Glutamatergic neuron (in vitro differentiated cells): ENCODE data around the gene UNC13B. TPM values are rescaled to one million over a fixed set of nuclear protein-coding genes. Genes with fewer than 3 reads are reported as not detected.
"Not testable (repeated sequence)": the region's sequence is repeated elsewhere in the genome, so short reads cannot be mapped to it uniquely, and the experiment has no call there.

ENCODE experiments used
- DNase-seq: peaks from one replicate; pipeline ENCODE4 v3.0.0; 2022
- H3K27ac Mint-ChIP-seq: one replicate; pipeline ENCODE4 v1.8.0; 2020; ENCODE audit warnings: mild to moderate bottlenecking, mixed read lengths, inconsistent platforms; ENCODE audit not compliant: unreplicated experiment
- H3K27me3 Mint-ChIP-seq: one replicate; pipeline ENCODE4 v1.8.0; 2020; ENCODE audit warnings: mild to moderate bottlenecking, moderate library complexity, mixed read lengths, inconsistent platforms; ENCODE audit not compliant: unreplicated experiment
- H3K36me3 Mint-ChIP-seq: one replicate; pipeline ENCODE4 v1.8.0; 2020; ENCODE audit warnings: mild to moderate bottlenecking, mixed read lengths, inconsistent platforms; ENCODE audit not compliant: unreplicated experiment
- H3K4me1 Mint-ChIP-seq: one replicate; pipeline ENCODE4 v1.8.0; 2020; ENCODE audit warnings: mild to moderate bottlenecking, low read depth, mixed read lengths, inconsistent platforms; ENCODE audit not compliant: unreplicated experiment
- H3K4me3 Mint-ChIP-seq: one replicate; pipeline ENCODE4 v1.8.0; 2020; ENCODE audit warnings: mild to moderate bottlenecking, mixed read lengths, inconsistent platforms; ENCODE audit not compliant: unreplicated experiment
- H3K9me3 Mint-ChIP-seq: one replicate; pipeline ENCODE4 v1.8.0; 2020; ENCODE audit warnings: mild to moderate bottlenecking, moderate library complexity, mixed read lengths, inconsistent platforms; ENCODE audit not compliant: unreplicated experiment
- CTCF ChIP-seq: fragments of 200-600 bp; sonication (generic); IDR thresholded peaks from one replicate; pipeline ENCODE4 v1.5.0; 2021; ENCODE audit not compliant: partially characterized antibody, unreplicated experiment
- total RNA-seq: library from RNA; stranded (reverse); fragmentation: NEBNext Ultra II Directional; extraction: Animal tissue kit (Norgen Biotek cat#: 25700); gene quantifications from one replicate; pipeline ENCODE4 v1.2.1, GENCODE V29; 2021; ENCODE audit not compliant: unreplicated experiment

UNC13B gene
- total RNA-seq, 1 donor from 2014 or later = 90.7 TPM

DNA sequence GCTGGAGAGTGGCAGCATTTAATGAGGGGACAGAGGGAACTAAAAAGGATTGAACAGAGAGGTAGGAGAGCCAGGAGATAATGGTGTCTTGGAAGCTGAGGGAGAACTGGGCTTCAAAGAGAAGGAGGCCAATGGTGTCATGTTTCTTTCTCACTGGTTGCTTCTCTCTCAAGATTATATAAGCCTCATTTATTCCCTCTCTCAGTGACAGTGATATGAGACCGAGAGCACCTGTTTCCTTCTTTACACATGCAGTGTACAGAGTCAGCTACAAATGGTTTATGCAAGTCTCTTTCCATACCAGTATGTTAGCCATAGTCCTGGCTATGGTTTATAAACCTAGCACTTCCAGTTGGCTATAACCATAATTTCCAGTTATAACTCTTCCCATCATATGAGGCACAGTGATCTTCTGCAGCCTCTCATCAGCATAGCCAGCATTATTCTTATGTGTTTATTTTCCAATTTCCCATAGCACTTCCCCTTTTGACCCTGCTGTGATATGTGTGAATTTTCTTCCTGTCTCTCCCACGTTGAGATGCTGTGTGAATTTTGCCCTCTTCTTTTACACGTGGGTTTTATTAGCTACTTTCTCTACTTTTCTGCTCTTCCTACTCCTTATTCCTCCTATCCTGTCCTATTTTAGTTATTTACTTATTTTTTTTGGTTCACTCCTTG is 71.2 kb downstream of the UNC13B start:
- no peak overlapping the region for H3K4me3 Mint-ChIP-seq
- DNase-seq = no peak
- no peaks in the 10 kb centered on the region for H3K27me3 Mint-ChIP-seq
- peaks cover 4% of the 10 kb centered on the region for H3K4me1 Mint-ChIP-seq
- TF ChIP-seq CTCF = no peak
- no peak overlapping the region for H3K27ac Mint-ChIP-seq
- no peaks in the 10 kb centered on the region for H3K36me3 Mint-ChIP-seq
- no peaks in the 10 kb centered on the region for H3K9me3 Mint-ChIP-seq

DNA sequence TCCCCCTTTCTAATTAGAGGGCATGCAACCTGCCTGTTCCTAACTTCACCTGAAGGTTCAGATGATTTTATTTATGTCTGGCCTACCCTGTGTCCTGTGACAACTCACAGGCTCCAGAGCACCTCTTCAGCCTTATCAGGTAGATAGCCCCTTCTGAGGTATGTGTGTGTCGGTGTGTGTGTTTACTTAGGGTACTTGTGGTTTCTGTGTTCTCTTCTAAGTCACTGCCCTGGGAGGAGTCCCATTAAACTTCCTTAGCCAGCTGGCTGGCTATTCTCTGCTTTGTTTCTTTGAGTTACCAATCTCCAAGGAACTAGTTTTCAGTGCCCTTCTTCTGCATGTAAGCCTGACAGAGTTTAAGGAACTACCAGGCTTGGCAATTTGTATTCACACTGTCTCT is 74.9 kb downstream of the UNC13B start:
- H3K4me3 Mint-ChIP-seq = no peak overlapping the region
- no peak for DNase-seq
- no peaks in the 10 kb centered on the region for H3K9me3 Mint-ChIP-seq
- H3K4me1 Mint-ChIP-seq = peaks cover 4% of the 10 kb centered on the region
- TF ChIP-seq CTCF = no peak
- H3K36me3 Mint-ChIP-seq = peaks cover 7% of the 10 kb centered on the region
- no peaks in the 10 kb centered on the region for H3K27me3 Mint-ChIP-seq
- no peak overlapping the region for H3K27ac Mint-ChIP-seq

DNA sequence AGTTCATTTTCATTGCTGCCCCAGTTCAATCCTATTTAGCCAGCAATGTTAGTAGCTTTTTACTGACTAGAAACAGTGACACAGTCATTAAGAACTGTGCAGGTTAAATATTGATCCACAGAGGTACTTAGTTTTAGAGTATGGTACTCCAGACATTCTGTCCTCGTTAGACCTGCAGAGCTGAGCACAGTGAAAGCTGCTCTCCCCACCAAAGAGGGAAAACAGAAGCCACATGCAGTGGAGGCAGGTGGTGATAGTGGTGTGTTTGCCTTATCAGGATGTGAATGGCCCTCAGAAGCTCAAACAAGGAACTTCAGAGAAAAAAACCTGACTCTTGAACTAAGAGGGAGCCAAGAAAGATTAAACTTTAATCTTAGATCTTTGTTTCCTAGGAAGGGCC is 75.5 kb downstream of the UNC13B start:
- DNase-seq = no peak
- H3K4me3 Mint-ChIP-seq = no peak overlapping the region

GRCh38 chr9:35245945-35246344 is 84.1 kb downstream of the UNC13B start:
- H3K9me3 Mint-ChIP-seq, DNase-seq, H3K27me3 Mint-ChIP-seq, H3K4me3 Mint-ChIP-seq, H3K4me1 Mint-ChIP-seq, H3K36me3 Mint-ChIP-seq, H3K27ac Mint-ChIP-seq: not testable (repeated sequence)

More for the DNA sequence above, 75.5 kb downstream of the UNC13B start:
- TF ChIP-seq CTCF = no peak
- no peaks in the 10 kb centered on the region for H3K9me3 Mint-ChIP-seq
- peaks cover 4% of the 10 kb centered on the region for H3K4me1 Mint-ChIP-seq
- H3K27me3 Mint-ChIP-seq = no peaks in the 10 kb centered on the region
- H3K27ac Mint-ChIP-seq = no peak overlapping the region
- peaks cover 7% of the 10 kb centered on the region for H3K36me3 Mint-ChIP-seq

DNA sequence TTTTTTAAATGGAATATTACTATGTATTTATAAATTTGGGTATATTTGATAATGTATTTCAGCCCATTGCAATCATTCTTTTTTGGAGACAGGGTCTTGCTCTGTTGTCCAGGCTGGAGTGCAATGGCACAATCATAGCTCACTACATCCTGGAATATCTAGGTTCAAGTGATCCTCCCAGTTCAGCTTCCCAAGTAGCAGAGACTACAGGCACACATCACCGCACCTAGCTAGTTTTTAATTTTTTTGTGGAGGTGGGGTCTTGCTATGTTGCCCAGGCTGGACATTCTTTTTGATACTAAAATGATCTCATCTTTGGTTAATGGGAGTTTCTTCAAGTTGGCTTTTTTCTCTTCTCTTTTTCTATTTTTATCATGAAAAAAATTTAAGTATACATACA is 91.3 kb downstream of the UNC13B start:
- H3K27ac Mint-ChIP-seq = no peak overlapping the region
- no peak for DNase-seq
- peaks cover 1% of the 10 kb centered on the region for H3K9me3 Mint-ChIP-seq
- H3K36me3 Mint-ChIP-seq = no peaks in the 10 kb centered on the region
- no peak for TF ChIP-seq CTCF
- peaks cover 2% of the 10 kb centered on the region for H3K27me3 Mint-ChIP-seq
- peaks cover 4% of the 10 kb centered on the region for H3K4me1 Mint-ChIP-seq
- H3K4me3 Mint-ChIP-seq = no peak overlapping the region

GRCh38 chr9:35254237-35254636 is 92.4 kb downstream of the UNC13B start:
- no peak for TF ChIP-seq CTCF
- H3K36me3 Mint-ChIP-seq = no peaks in the 10 kb centered on the region
- H3K4me1 Mint-ChIP-seq = peaks cover 4% of the 10 kb centered on the region
- peaks cover 2% of the 10 kb centered on the region for H3K9me3 Mint-ChIP-seq
- H3K27ac Mint-ChIP-seq = no peak overlapping the region
- H3K4me3 Mint-ChIP-seq = no peak overlapping the region
- no peak for DNase-seq
- H3K27me3 Mint-ChIP-seq = peaks cover under 1% of the 10 kb centered on the region
